ENCODE data around the gene NEK9. TPM values are rescaled to one million over a fixed set of nuclear protein-coding genes. Genes with fewer than 3 reads are reported as not detected.

NEK9 gene
- total RNA-seq, 2 donors from 2014 or later, result 45.7 to 49.2 TPM

GRCh38 chr14:75047506-75047905, 79.3 kb downstream of the NEK9 start:
- Histone ChIP-seq H3K9me3 (no peaks in the 10 kb centered on the region), H3K4me1 (peaks cover 0 to 26% of the 10 kb centered on the region in 2 donors), H3K27me3 (no peaks in the 10 kb centered on the region), H3K36me3 (no peaks in the 10 kb centered on the region), H3K27ac (no peak overlapping the region), H3K4me3 (no peak overlapping the region)
- TF ChIP-seq CTCF (IDR thresholded peaks at IDR 0.05), result no peak
- DNase-seq (ENCODE audit: low spot score), result no peak

- TF ChIP-seq CTCF (IDR thresholded peaks at IDR 0.05), result no peak
- Histone ChIP-seq H3K4me3 (no peak overlapping the region), H3K27ac (no peak overlapping the region), H3K4me1 (peaks cover 0 to 26% of the 10 kb centered on the region in 2 donors), H3K27me3 (no peaks in the 10 kb centered on the region), H3K9me3 (no peaks in the 10 kb centered on the region), H3K36me3 (peaks cover 3% of the 10 kb centered on the region)
- no peak for DNase-seq (ENCODE audit: low spot score)
These were observed 79.9 kb downstream of the NEK9 start for GRCh38 chr14:75046899-75047298.

GRCh38 chr14:75046275-75046674, 80.6 kb downstream of the NEK9 start:
- Histone ChIP-seq H3K4me3 (no peak overlapping the region), H3K9me3 (no peaks in the 10 kb centered on the region), H3K27me3 (no peaks in the 10 kb centered on the region), H3K4me1 (peaks cover 0 to 26% of the 10 kb centered on the region in 2 donors), H3K27ac (no peak overlapping the region), H3K36me3 (peaks cover 9% of the 10 kb centered on the region)
- no peak for TF ChIP-seq CTCF (IDR thresholded peaks at IDR 0.05)
- DNase-seq (ENCODE audit: low spot score), result no peak

GRCh38 chr14:75044752-75045151, 82.1 kb downstream of the NEK9 start:
- H3K4me1 ChIP-seq, result peaks cover 0 to 16% of the 10 kb centered on the region in 2 donors
- no peaks in the 10 kb centered on the region for H3K9me3 ChIP-seq
- no peak overlapping the region for H3K4me3 ChIP-seq
- H3K27ac ChIP-seq, result no peak overlapping the region
- TF ChIP-seq CTCF (IDR thresholded peaks at IDR 0.05), result no peak
- no peak for DNase-seq (ENCODE audit: low spot score)
- peaks cover 20% of the 10 kb centered on the region for H3K36me3 ChIP-seq
- no peaks in the 10 kb centered on the region for H3K27me3 ChIP-seq

- TF ChIP-seq CTCF (IDR thresholded peaks at IDR 0.05), result no peak
- Histone ChIP-seq H3K36me3 (peaks cover 20% of the 10 kb centered on the region), H3K27ac (no peak overlapping the region), H3K4me1 (peaks cover 0 to 13% of the 10 kb centered on the region in 2 donors), H3K4me3 (no peak overlapping the region), H3K9me3 (no peaks in the 10 kb centered on the region), H3K27me3 (no peaks in the 10 kb centered on the region)
- no peak for DNase-seq (ENCODE audit: low spot score)
These were observed 82.5 kb downstream of the NEK9 start for GRCh38 chr14:75044322-75044721.

- Histone ChIP-seq H3K4me1 (peaks cover 0 to 4% of the 10 kb centered on the region in 2 donors), H3K4me3 (no peak overlapping the region), H3K36me3 (peaks cover 39% of the 10 kb centered on the region), H3K27ac (no peak overlapping the region), H3K9me3 (no peaks in the 10 kb centered on the region), H3K27me3 (no peaks in the 10 kb centered on the region)
- TF ChIP-seq CTCF (IDR thresholded peaks at IDR 0.05), result no peak
- no peak for DNase-seq (ENCODE audit: low spot score)
These were observed 84.8 kb downstream of the NEK9 start for GRCh38 chr14:75042035-75042434.

Data from right atrium auricular region (tissue), 2 donors.